Karpas-422 (cell line): Measurements from ENCODE around the gene NADK. TPM values are rescaled to one million over a fixed set of nuclear protein-coding genes. Genes with fewer than 3 reads are reported as not detected.

Source experiments
- DNase-seq: peaks from one replicate; pipeline ENCODE4 v3.0.0-alpha.2; 2015
- H2AFZ ChIP-seq: fragments of 200-600 bp; sonication (generic); 2 replicates; pipeline ENCODE4 v1.6.1; 2014; ENCODE audit warnings: antibody characterized with exemption, low read length, mixed read lengths
- H3K27ac ChIP-seq: fragments of 200-600 bp; sonication (generic); 2 replicates; pipeline ENCODE4 v1.5.1; 2014; ENCODE audit warnings: mild to moderate bottlenecking, low read length, moderate library complexity
- H3K27me3 ChIP-seq: fragments of 200-600 bp; sonication (generic); 2 replicates; pipeline ENCODE4 v1.6.1; 2014; ENCODE audit warnings: low read length, mixed read lengths
- H3K36me3 ChIP-seq: fragments of 200-600 bp; sonication (generic); 2 replicates; pipeline ENCODE4 v1.6.1; 2014; ENCODE audit warnings: low read length, mixed read lengths; ENCODE audit not compliant: insufficient read depth
- H3K4me1 ChIP-seq: fragments of 200-600 bp; sonication (generic); 2 replicates; pipeline ENCODE4 v1.6.1; 2014; ENCODE audit warnings: mild to moderate bottlenecking, low read length, mixed read lengths
- H3K4me2 ChIP-seq: fragments of 200-600 bp; sonication (generic); 2 replicates; pipeline ENCODE4 v1.6.1; 2014; ENCODE audit warnings: low read length, low read depth, mild to moderate bottlenecking; ENCODE audit not compliant: poor library complexity, severe bottlenecking
- H3K4me3 ChIP-seq: fragments of 200-600 bp; sonication (generic); 2 replicates; pipeline ENCODE4 v1.5.1; 2014; ENCODE audit warnings: mild to moderate bottlenecking, antibody characterized with exemption, low read length, mixed read lengths
- H3K79me2 ChIP-seq: fragments of 200-600 bp; sonication (generic); 2 replicates; pipeline ENCODE4 v1.6.1; 2014; ENCODE audit warnings: mild to moderate bottlenecking, low read length, mixed read lengths
- H3K9ac ChIP-seq: fragments of 200-600 bp; sonication (generic); 2 replicates; pipeline ENCODE4 v1.6.0; 2014; ENCODE audit warnings: low read length
- H3K9me2 ChIP-seq: fragments of 200-600 bp; sonication (generic), shearing (Covaris generic); replicated peaks from 2 replicates; pipeline ENCODE4 v1.6.0; 2014; ENCODE audit warnings: mild to moderate bottlenecking, low read length, moderate library complexity; ENCODE audit not compliant: insufficient read depth
- H3K9me3 ChIP-seq: fragments of 300-700, 200-600 bp; sonication (generic); 2 replicates; pipeline ENCODE4 v1.6.1; 2014; ENCODE audit warnings: low read length, mixed read lengths
- H4K20me1 ChIP-seq: fragments of 200-600 bp; sonication (generic); 2 replicates; pipeline ENCODE4 v1.6.1; 2014; ENCODE audit warnings: mild to moderate bottlenecking, antibody characterized with exemption, low read length, low read depth; ENCODE audit not compliant: insufficient read depth
- total RNA-seq: library from RNA; depleted of rRNA; stranded (reverse); fragments of >200 nt; shearing (Covaris generic); gene quantifications from 2 replicates; pipeline ENCODE4 v1.2.3, GENCODE V29; 2014; ENCODE audit warnings: low replicate concordance

The NADK gene
- total RNA-seq, 1 experiment from 2014 or later = 44.3 TPM

- no peak overlapping the region for H3K4me2 ChIP-seq
- peaks cover 58% of the 10 kb centered on the region for H3K79me2 ChIP-seq
- H3K27ac ChIP-seq = no peak overlapping the region
Observed at GRCh38 chr1:1794999-1795398, 16.7 kb upstream of the NADK start.

GRCh38 chr1:1793481-1794244 lies 15.4 kb upstream of the NADK start:
- no peaks in the 10 kb centered on the region for H3K9me2 ChIP-seq
- no peak for DNase-seq
- H3K4me3 ChIP-seq = no peak overlapping the region
- peaks cover 52% of the 10 kb centered on the region for H3K79me2 ChIP-seq
- H3K9ac ChIP-seq = no peak overlapping the region
- H3K27me3 ChIP-seq = no peaks in the 10 kb centered on the region
- no peak overlapping the region for H3K27ac ChIP-seq
- no peak overlapping the region for H3K4me2 ChIP-seq
- H2AFZ ChIP-seq = no peak overlapping the region
- peaks cover 23% of the 10 kb centered on the region for H4K20me1 ChIP-seq
- peaks cover 13% of the 10 kb centered on the region for H3K4me1 ChIP-seq
- peaks cover 57% of the 10 kb centered on the region for H3K36me3 ChIP-seq
- no peaks in the 10 kb centered on the region for H3K9me3 ChIP-seq

More at GRCh38 chr1:1794999-1795398, 16.7 kb upstream of the NADK start:
- DNase-seq = no peak
- Histone ChIP-seq H3K27me3 (no peaks in the 10 kb centered on the region), H3K9me2 (no peaks in the 10 kb centered on the region), H3K36me3 (peaks cover 56% of the 10 kb centered on the region), H2AFZ (no peak overlapping the region), H3K9ac (no peak overlapping the region), H3K4me1 (peaks cover 23% of the 10 kb centered on the region), H3K9me3 (no peaks in the 10 kb centered on the region), H3K4me3 (no peak overlapping the region), H4K20me1 (peaks cover 23% of the 10 kb centered on the region)

- H3K4me1 ChIP-seq = peaks cover 13% of the 10 kb centered on the region
- H3K4me3 ChIP-seq = no peak overlapping the region
- H3K27me3 ChIP-seq = no peaks in the 10 kb centered on the region
- H2AFZ ChIP-seq = no peak overlapping the region
- no peaks in the 10 kb centered on the region for H3K9me3 ChIP-seq
- H3K9me2 ChIP-seq = no peaks in the 10 kb centered on the region
- no peak overlapping the region for H3K9ac ChIP-seq
- peak; percentile 57 for DNase-seq
- peaks cover 46% of the 10 kb centered on the region for H3K36me3 ChIP-seq
- H3K79me2 ChIP-seq = peaks cover 27% of the 10 kb centered on the region
- H3K27ac ChIP-seq = no peak overlapping the region; the same call in 1 of the 2 replicates
- peaks cover 9% of the 10 kb centered on the region; the same call in 1 of the 2 replicates for H4K20me1 ChIP-seq
- H3K4me2 ChIP-seq = no peak overlapping the region
Observed at GRCh38 chr1:1788646-1789431, 10.6 kb upstream of the NADK start.

GRCh38 chr1:1788136-1788535 lies 9.9 kb upstream of the NADK start:
- Histone ChIP-seq H3K4me1 (peaks cover 20% of the 10 kb centered on the region), H4K20me1 (peaks cover 3% of the 10 kb centered on the region; the same call in 1 of the 2 replicates), H3K36me3 (peaks cover 40% of the 10 kb centered on the region), H2AFZ (no peak overlapping the region), H3K4me2 (no peak overlapping the region), H3K9me2 (no peaks in the 10 kb centered on the region), H3K79me2 (peaks cover 20% of the 10 kb centered on the region), H3K4me3 (no peak overlapping the region), H3K9me3 (no peaks in the 10 kb centered on the region), H3K9ac (no peak overlapping the region), H3K27ac (no peak overlapping the region), H3K27me3 (no peaks in the 10 kb centered on the region)
- no peak for DNase-seq

- H3K79me2 ChIP-seq = peaks cover 15% of the 10 kb centered on the region
- no peaks in the 10 kb centered on the region for H3K9me2 ChIP-seq
- H3K9ac ChIP-seq = no peak overlapping the region
- no peak overlapping the region for H2AFZ ChIP-seq
- H3K27ac ChIP-seq = 0 out of 2 replicates have a peak overlapping the region, but pooled peaks have one; percentile 39
- H3K27me3 ChIP-seq = no peaks in the 10 kb centered on the region
- peaks cover 30% of the 10 kb centered on the region for H3K4me1 ChIP-seq
- no peaks in the 10 kb centered on the region for H3K9me3 ChIP-seq
- no peak for DNase-seq
- no peaks in the 10 kb centered on the region for H4K20me1 ChIP-seq
- no peak overlapping the region for H3K4me2 ChIP-seq
- no peak overlapping the region for H3K4me3 ChIP-seq
- H3K36me3 ChIP-seq = peaks cover 36% of the 10 kb centered on the region
Observed at GRCh38 chr1:1786836-1787605, 8.8 kb upstream of the NADK start.

GRCh38 chr1:1785666-1786065 lies 7.4 kb upstream of the NADK start:
- H3K79me2 ChIP-seq = 0 out of 2 replicates have a peak, but pooled peaks cover 8% of the 10 kb centered on the region
- no peak overlapping the region for H3K4me3 ChIP-seq
- H3K9me2 ChIP-seq = no peaks in the 10 kb centered on the region
- no peak overlapping the region for H3K9ac ChIP-seq
- peaks cover 28% of the 10 kb centered on the region for H3K36me3 ChIP-seq
- no peak for DNase-seq
- H3K9me3 ChIP-seq = no peaks in the 10 kb centered on the region
- no peak overlapping the region for H3K27ac ChIP-seq
- no peak overlapping the region for H2AFZ ChIP-seq
- H3K4me1 ChIP-seq = peaks cover 42% of the 10 kb centered on the region
- no peaks in the 10 kb centered on the region for H4K20me1 ChIP-seq
- no peak overlapping the region for H3K4me2 ChIP-seq
- no peaks in the 10 kb centered on the region for H3K27me3 ChIP-seq

GRCh38 chr1:1784933-1785332 lies 6.7 kb upstream of the NADK start:
- no peak overlapping the region for H2AFZ ChIP-seq
- peaks cover 49% of the 10 kb centered on the region for H3K4me1 ChIP-seq
- H3K9me2 ChIP-seq = no peaks in the 10 kb centered on the region
- 0 out of 2 replicates have a peak, but pooled peaks cover 8% of the 10 kb centered on the region for H3K79me2 ChIP-seq
- H3K36me3 ChIP-seq = peaks cover 28% of the 10 kb centered on the region
- no peak overlapping the region for H3K4me2 ChIP-seq
- H3K9ac ChIP-seq = no peak overlapping the region
- no peak for DNase-seq
- H3K9me3 ChIP-seq = no peaks in the 10 kb centered on the region
- H3K27me3 ChIP-seq = no peaks in the 10 kb centered on the region
- no peaks in the 10 kb centered on the region for H4K20me1 ChIP-seq
- no peak overlapping the region for H3K4me3 ChIP-seq
- no peak overlapping the region for H3K27ac ChIP-seq
